Measurements from ENCODE around the gene MSANTD3.

MSANTD3 gene

DNA sequence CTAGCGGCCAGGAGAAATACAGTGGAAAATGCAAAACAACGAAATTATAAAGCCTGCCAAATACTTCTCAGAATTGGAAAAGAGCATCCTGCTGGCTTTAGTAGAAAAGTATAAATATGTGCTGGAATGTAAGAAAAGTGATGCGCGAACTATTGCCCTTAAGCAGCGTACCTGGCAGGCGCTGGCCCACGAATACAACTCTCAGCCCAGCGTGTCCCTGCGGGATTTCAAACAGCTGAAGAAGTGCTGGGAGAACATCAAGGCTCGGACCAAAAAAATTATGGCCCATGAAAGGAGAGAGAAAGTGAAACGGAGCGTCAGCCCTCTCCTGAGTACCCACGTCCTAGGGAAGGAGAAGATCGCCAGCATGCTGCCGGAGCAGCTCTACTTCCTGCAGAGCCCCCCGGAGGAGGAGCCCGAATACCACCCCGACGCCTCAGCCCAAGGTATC lies 15.0 kb downstream of the MSANTD3 start:
- no peak for TF ChIP-seq CTCF (IDR thresholded peaks at IDR 0.05; ENCODE audit: insufficient read depth, low read length, poor library complexity, severe bottlenecking)
- DNase-seq (ENCODE audit: extremely low read depth, insufficient read length), result no peak
- H3K36me3 ChIP-seq (ENCODE audit: control insufficient read depth, insufficient read depth, low read length), result no peaks in the 10 kb centered on the region; the same call in 1 of the 2 replicates
- no peaks in the 10 kb centered on the region for H3K27me3 ChIP-seq (replicated peaks; ENCODE audit: control insufficient read depth, insufficient read depth, low read length)
- no peak overlapping the region for H3K4me3 ChIP-seq (replicated peaks; ENCODE audit: low read depth, low read length)

DNA sequence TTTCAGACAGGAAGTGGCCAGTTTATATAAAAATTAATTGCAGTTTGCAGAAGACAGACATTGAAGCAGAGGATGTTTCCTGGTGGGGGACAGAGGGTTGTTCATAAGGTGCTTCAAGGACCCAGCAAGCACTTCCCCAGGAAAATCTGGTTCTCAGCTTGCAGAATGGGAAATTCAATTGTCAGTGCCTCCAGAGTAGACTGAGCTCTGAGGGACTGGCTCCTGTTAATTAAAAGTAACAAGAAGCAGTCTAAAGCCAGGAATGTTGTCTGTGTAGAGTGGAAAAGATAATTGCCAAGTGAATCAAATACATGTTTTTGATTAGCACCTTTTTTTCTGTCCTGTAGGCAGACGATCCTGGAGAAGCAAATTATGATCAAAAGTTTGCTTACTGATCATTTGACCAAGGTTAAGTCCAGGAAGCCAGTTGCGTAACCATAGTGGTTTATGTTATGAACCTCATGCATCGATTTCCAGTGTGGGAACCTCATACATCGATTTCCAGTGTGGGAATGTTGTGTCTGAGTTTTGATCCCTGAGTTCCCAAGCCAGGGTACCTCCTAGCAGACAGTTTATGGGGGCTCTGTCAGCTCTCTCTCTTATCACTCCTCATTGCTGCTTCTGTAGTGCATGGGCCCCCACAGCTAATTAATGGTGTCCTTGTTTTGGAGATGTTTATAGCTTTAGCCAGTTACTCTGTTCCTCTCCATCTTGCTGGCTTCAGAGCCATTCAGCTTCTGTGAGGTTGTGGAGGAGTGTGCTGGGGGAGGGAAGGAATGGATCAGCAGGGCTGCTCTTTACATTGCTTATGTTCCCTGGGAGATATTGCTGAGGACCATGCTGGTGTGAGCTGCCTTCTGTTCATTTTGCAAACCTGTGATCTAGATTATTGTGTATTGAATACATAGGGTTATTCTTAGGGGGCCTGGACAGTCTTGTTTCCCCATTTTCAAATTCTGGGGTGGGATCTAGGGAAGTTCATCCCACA lies 17.1 kb downstream of the MSANTD3 start:
- no peaks in the 10 kb centered on the region; the same call in 1 of the 2 replicates for H3K36me3 ChIP-seq (ENCODE audit: control insufficient read depth, insufficient read depth, low read length)

DNA sequence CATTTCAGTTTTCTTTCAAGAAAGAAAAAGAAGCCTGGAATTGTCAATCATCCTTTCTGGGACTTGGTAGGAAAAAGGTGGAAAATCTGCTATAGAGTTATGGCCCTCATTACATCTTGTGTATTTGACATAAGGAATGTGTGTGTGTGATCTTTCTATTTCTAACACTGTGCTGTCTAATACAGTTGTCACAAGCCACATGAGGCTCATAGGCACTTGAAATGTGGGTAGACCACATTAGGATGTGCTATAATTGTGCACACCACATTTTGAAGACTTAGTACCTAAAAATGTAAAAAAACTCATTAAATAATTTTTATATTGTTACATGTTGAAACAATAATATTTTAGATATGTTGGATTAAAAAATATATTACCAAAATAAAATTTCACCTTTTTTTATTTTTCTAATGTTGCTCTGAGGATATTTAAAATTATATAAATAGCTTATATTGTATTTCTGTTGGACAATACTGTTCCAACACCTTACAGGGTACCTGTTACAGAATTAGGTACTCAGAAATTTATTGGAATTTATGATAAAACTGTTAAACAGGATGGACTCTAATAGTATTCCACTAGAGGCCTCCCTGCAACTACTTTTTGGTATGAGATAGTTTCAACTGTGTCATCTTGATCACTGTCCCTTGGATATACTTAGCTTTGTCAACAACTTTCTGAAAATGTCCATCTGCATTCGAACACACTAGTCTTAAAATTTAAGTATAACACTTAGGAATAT lies 18.4 kb downstream of the MSANTD3 start:
- Histone ChIP-seq H3K4me3 (replicated peaks; ENCODE audit: low read depth, low read length) (no peak overlapping the region), H3K27me3 (replicated peaks; ENCODE audit: control insufficient read depth, insufficient read depth, low read length) (no peaks in the 10 kb centered on the region), H3K36me3 (ENCODE audit: control insufficient read depth, insufficient read depth, low read length) (no peaks in the 10 kb centered on the region; the same call in 1 of the 2 replicates)
- DNase-seq (ENCODE audit: extremely low read depth, insufficient read length), result no peak
- TF ChIP-seq CTCF (IDR thresholded peaks at IDR 0.05; ENCODE audit: insufficient read depth, low read length, poor library complexity, severe bottlenecking), result no peak

More for the DNA sequence above, 17.1 kb downstream of the MSANTD3 start:
- Histone ChIP-seq H3K27me3 (replicated peaks; ENCODE audit: control insufficient read depth, insufficient read depth, low read length) (no peaks in the 10 kb centered on the region), H3K4me3 (replicated peaks; ENCODE audit: low read depth, low read length) (no peak overlapping the region)
- no peak for DNase-seq (ENCODE audit: extremely low read depth, insufficient read length)
- TF ChIP-seq CTCF (IDR thresholded peaks at IDR 0.05; ENCODE audit: insufficient read depth, low read length, poor library complexity, severe bottlenecking), result no peak

- no peak for DNase-seq (ENCODE audit: extremely low read depth, insufficient read length)
Observed at GRCh38 chr9:100445903-100446549, 19.1 kb downstream of the MSANTD3 start.

More at GRCh38 chr9:100445903-100446549, 19.1 kb downstream of the MSANTD3 start:
- Histone ChIP-seq H3K36me3 (ENCODE audit: control insufficient read depth, insufficient read depth, low read length) (no peaks in the 10 kb centered on the region; the same call in 1 of the 2 replicates), H3K27me3 (replicated peaks; ENCODE audit: control insufficient read depth, insufficient read depth, low read length) (no peaks in the 10 kb centered on the region), H3K4me3 (replicated peaks; ENCODE audit: low read depth, low read length) (no peak overlapping the region)
- TF ChIP-seq CTCF (IDR thresholded peaks at IDR 0.05; ENCODE audit: insufficient read depth, low read length, poor library complexity, severe bottlenecking), result no peak
